RPMI7951 (cell line): ENCODE data around the gene ZNF134. TPM values are rescaled to one million over a fixed set of nuclear protein-coding genes. Genes with fewer than 3 reads are reported as not detected.

Experiments
- DNase-seq: peaks from one replicate; pipeline ENCODE4 v3.0.0-alpha.2; 2012; ENCODE audit warnings: low read depth
- total RNA-seq: library from RNA; depleted of rRNA; stranded (reverse); fragments of >200 nt; shearing (Covaris generic); gene quantifications from 2 replicates; pipeline ENCODE4 v1.2.3, GENCODE V29; 2014; rRNA removed

The ZNF134 gene
- total RNA-seq: 14.2 and 21.3 TPM in 2 replicates

DNA sequence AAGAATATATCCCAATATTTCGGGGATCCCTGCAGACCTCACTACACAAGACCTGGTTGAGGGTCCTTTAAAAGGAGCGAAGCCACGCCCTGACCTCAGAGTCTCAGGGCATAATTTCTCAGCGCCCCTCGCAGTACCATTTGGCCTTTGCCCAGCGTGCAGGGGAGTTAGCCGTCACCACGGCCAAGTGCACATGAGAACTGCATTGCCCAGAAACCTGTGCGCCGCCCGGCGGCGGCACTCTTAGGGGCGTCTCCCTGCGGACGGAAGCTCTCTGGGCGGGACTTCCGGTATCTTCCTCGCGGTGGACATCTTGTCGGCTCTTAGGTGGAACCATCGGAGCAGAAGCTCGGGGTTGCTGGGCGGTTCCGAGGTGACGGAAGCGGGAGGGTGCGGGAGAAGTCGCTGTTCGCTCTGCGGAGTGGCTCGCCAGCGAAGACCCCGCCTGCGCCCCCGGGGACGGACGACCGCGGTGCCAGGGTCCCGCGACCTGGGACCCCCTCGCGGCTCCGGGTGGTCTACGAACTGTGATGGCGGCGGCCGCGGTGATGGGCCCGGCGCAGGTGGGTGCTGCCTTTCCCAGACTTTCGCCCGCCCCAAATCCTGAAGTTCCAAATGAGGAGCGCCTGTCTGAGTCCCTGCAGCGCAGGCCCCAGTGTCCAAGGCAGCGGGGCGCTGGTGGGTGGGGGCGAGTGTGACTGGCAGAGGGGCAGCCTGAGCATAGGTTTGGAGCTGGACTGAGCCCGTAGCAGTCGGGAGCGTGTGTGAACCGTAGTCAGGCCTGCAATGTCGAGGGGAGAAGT lies at the start of gene ZNF134:
ZNF134 (plus strand) TSS at position 302 of the 803 bp plus-strand sequence. CDS start 5,227 bp downstream, outside the sequence.
- peak; percentile 94 for DNase-seq

DNA sequence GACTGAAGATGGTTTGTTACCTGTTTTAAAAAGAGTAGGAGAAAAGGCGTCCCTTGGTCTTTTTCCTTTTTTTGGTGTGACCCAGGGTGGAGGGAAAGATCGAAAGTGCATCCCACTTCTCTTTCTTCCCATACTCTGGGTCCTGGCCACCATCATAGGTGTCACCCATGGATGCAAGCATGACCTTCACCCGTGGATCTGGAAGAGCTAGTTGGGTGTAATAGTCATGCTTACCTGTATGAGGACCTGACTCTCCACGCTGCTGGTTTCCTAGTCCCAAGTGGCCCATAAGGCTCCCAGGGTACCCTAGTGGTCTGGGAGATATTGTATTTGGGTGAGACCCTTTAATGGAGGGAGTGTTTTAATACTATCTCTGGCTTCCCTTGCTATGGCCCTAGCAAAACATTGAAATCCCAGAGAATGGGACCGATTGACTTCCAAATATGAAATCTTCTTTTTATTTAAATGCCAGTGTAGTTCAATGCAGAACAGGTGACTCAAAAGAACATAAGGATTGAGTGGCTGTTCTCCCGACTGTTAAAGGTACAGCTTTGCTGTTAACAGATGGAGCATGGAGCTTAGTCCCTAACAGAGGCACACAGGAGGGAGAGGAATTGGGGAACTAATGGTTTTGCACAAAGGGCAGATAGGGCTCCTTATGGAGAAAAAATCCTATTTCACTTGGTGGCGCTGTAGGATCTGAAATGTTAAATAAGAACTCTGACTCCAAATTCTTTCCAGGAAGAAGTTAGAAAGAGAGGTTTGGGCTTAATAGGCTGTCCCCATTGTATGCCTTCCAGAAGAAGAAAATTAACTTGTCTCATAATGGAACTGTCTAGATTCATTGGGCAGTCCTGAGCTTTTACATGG lies 47.4 kb upstream of the ZNF134 start:
- no peak for DNase-seq

DNA sequence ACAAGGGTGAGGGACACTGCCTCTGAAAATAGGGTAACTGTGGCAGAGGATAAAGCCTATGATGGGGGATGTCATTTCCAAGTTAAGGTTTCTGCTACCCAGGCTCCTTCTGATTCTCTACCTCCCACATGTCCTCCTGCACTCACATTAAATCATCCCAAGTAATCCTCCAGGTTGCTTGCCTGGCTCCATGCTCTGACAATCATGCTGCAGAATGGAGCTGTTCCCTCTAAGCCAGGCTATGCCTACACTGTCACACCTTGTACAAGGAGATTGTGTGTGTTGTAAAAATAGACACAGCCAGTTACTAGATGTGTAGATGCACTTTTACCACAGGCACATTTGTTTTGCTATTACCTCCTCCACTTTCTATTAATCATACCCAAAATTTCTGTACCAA lies 43.3 kb upstream of the ZNF134 start:
- DNase-seq: no peak

DNA sequence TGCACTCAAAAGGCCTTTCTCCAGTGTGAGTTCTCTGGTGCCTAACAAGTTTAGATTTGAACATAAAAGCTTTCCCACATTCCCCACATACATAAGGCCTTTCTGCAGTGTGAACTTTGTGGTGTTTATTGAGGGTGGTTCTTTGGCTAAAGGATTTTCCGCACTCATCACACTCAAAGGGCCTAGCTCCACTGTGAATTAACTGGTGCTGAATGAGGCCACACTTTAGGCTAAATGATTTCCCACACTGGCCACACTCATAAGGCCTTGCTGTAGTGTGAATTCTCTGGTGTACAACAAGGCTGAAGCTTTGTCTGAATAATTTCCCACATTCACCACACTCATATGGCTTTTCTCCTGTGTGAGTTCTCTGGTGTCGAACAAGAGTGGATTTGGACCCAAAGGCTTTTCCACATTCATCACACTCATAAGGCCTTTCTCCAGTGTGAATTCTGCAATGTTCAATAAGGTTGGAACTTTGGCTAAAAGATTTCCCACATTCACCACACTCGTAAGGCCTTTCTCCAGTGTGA lies 41.6 kb upstream of the ZNF134 start:
- no peak for DNase-seq

DNA sequence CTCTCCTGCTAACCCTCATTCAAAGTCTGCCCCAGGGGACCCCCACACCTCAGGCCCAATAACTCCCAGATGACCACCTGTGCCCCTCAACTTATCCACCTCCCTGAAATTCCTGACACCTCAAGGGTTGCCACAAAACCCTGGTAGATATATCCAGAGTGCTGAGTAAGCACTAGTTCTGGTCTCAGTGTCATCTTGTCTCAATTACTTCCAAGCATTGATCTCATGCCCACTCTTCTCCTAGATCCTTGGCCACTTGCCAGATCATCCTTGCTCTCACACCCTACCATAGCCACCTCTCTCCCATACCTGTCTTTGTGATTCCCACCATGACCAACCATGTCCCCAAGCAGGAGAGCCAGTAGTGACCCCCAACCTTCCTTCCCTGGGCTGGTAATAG lies 37.4 kb upstream of the ZNF134 start:
- DNase-seq: no peak

DNA sequence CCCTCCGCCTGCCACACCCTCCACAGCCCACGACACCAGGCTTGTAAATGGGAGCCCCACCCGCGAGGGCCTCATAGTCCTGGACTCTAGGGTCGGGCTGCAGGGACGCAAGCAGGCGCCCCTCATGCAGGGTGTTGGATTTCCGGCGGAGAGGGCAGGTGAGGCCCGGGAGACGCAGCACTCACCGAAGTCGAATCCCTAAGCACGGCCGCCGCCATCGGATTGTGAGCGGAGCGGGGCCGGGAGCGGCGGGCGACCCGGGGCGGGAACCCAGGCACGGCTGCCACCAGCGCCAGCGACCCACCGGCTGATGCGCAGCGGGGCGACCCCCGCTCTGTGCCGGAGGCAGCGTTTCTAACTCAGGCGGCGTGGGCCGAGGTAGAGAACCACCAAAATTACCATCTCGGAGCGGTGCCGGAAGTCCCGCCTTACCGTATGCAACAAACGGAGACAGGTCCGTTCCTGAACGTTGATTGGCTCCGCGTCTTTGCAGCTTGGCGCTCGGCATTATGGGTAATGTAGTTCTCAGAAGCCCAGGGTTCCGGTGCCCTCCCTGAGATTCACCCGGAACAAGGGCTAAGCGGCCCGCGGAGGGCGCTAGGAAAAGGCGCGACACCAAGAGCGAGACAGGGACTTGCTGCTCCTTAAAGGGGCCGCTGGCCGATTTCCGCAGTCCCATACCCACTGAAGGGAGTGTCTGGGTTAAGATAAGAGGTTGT lies 35.4 kb upstream of the ZNF134 start, which contains the start of gene ZNF416:
ZNF416 (minus strand) TSS at position 425 of the 719 bp plus-strand sequence; CDS start at position 218, 207 bp downstream.
- peak; percentile 99 for DNase-seq

DNA sequence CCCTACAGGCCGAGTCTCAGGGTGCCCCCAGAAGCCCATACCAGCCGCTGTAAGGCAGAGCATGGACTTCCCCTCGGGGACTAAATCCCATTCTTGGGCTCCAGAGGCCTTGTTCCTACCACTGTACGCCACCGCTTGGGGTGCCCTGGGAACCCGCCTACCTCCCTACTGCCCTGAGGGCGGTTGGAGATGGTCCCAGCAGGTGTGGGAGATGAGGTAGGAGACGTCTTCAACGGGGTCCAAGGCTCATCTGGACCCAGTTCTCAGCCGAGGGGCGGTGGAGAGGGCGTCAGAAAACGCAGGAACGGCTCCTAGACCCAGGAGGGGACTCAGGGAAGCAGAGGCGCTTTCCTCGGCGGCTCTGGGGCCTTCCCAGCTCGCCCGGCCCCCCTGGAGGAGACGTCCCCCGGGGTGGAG lies 30.9 kb upstream of the ZNF134 start:
- no peak for DNase-seq

DNA sequence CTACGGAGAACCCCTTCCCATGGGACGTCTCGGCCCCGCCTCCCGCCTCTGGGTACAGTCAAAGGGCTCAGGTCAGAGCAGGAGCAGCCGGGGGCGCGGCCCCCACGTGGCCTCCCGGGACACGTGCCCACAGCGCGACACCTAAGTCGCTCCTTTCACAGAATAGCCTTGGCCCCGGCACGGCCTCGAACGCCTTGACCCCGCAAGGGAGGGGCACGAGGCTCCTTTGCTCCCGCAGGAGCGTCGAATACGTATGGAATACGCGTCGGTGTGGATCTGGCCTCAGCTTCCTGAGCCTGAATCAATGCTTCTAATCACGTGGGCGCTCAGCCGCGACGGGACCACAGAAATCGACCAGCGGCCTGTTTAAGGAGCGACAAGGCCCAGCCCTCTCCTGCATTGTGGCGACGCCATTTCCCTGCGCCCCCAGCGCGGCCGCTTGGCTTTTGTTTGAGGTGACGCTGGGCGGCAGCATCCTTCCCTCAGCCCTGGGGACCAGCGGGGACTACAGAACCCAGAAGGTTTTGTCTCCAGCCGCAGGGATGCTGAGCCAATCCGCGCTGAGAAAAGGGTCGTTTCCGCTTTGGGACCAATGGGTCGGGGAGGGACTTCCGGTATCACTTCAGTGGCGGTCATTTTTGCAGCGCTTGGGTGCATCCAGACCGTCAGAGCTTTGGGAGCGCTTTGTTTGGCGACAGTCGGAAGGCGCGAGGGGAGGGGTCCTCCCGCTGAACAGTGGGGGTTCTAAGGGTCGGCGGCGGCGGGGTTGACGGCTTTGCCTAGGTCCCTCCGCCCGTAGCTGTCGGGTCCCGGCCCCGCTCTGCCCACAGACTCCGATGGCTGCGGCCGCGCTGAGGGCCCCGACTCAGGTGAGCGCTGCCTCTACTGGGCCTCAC lies 30.3 kb upstream of the ZNF134 start, which contains the start of gene ZIK1:
ZIK1 (plus strand) TSS at position 625 of the 896 bp plus-strand sequence; CDS start at position 837, 212 bp downstream.
- peak; percentile 95 for DNase-seq

DNA sequence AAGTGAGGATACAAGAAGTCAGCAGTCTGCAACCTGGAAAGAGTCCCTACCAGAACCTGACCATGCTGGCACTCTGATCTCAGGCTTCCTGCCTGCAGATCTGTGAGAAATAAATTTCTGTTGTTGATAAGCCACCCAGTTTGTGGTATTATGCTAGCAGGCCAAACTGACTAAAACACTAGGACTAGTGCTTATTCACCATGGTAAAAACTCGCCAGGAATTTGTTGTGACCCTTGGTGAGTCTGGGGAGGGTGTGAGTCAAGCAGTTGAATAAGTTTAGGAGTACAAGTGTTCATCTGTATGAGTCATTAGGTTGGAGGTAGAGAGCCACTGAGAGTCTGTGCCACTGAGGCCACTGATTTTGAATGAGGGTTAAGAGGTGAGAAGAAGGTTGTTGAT lies 26.5 kb upstream of the ZNF134 start:
- peak; percentile 28 for DNase-seq

DNA sequence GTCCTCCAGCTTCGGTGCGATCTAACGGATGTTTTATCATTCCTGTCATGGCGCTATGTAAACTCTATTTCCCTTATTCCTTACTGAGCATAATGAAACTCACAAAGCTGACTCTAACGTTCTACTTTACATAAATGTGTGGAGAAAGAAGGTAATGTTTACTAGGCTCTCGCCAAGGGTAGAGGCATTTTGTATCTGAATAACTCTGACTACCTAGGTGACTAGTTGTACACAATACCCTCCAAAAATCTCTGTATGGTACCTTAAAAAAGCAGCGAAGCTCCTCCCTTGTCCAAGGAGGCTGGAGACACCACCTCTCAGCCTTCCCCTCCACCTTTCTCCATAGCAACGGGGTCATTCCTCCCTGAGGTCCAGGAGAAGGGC lies 14.7 kb upstream of the ZNF134 start:
- no peak for DNase-seq

DNA sequence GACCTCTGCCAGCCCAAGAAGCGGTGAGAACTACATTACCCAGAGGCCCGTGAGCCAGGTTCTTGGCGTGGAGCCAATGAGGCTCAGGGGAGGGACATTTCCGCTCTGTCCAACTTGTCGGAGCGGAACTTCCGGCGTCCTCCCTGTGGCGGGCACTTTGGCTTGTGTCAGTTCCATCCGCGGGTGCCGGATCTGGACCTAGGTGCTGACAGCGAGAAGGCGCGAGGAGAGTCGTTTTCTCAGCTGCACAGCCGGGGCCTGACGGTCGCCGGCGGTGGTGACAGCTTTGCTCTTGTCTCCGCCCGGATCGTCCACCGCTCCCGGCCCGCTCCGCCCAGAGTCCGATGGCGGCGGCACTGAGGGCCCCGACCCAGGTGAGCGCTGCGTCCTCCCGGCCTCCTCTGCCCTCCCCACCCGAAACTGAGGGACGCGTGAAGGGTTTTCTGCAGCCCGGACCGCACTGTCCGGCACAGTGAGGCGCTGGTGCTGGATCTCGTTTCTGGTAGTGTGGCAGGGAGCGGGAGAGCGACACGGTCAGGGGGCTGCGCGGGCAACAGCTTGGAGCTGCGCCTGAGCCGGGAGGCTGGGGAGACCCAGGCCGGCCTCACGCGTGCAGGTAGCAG lies 14.2 kb upstream of the ZNF134 start, which contains the start of gene ZNF530:
ZNF530 (plus strand) TSS at position 125 of the 623 bp plus-strand sequence. CDS start 4,461 bp downstream, outside the sequence.
- peak; percentile 96 for DNase-seq

DNA sequence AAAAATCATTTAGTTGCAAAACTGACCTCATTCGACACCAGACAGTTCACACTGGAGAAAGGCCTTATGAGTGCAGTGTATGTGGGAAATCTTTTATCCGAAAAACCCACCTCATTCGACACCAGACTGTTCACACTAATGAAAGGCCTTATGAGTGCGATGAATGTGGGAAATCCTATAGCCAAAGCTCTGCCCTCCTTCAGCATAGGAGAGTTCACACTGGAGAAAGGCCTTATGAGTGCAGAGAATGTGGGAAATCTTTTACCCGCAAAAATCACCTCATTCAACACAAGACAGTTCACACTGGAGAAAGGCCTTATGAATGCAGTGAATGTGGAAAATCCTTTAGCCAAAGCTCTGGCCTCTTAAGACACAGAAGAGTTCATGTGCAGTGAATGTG lies 7.1 kb upstream of the ZNF134 start:
- DNase-seq: no peak

DNA sequence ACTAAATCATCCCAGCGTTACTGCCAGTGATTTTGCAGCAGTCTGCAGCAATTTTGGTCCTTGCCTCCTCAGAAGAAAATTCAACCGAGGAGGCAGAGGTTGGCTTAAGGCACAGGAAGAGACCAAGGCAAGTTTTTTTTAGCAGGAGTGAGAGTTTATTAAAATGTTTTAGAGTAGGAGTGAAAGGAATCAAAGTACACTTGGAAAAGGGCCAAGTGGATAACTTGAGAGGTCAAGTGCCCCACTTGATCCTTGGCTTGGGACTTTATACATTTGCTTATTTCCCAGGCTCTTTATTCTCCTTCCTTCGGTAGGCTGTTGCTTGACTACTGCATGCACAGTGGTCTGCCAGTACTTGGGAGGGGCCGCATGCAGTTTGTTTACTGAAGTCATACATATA lies 2.9 kb upstream of the ZNF134 start:
- no peak for DNase-seq

DNA sequence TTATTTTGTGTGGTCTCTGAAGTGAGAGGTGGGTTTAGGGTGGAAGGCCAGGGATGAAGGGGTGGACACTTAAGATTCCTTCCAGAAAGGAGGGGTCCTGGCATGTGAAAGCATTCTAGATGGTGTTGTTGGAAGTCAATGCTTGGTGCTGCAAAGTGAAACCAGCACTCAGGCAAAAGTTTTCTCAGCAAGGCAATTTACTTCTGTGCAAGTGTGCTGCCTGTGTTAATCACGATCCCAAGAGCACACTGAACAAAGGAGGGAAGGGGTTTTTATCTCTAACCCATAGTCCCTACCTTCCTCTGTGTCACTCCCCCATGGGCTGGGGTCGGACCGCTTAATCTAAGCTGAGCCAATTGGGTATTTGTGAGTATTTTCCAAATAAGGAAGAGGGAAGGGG lies 1.3 kb downstream of the ZNF134 start:
- DNase-seq: peak; percentile 21

DNA sequence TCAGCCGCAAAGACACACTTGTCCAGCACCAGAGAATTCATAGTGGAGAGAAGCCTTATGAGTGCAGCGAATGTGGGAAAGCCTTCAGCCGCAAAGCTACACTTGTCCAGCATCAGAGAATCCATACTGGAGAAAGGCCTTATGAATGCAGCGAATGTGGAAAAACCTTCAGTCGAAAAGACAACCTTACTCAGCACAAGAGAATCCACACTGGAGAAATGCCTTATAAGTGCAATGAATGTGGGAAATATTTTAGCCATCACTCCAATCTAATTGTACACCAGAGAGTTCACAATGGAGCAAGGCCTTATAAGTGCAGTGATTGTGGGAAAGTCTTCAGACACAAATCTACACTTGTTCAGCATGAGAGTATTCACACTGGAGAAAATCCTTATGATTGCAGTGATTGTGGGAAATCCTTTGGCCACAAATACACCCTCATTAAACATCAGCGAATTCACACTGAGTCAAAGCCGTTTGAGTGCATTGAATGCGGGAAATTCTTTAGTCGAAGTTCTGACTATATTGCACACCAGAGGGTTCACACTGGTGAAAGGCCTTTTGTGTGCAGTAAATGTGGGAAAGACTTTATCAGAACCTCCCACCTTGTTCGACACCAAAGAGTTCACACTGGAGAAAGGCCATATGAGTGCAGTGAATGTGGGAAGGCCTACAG lies 6.8 kb downstream of the ZNF134 start:
- peak; percentile 26 for DNase-seq

DNA sequence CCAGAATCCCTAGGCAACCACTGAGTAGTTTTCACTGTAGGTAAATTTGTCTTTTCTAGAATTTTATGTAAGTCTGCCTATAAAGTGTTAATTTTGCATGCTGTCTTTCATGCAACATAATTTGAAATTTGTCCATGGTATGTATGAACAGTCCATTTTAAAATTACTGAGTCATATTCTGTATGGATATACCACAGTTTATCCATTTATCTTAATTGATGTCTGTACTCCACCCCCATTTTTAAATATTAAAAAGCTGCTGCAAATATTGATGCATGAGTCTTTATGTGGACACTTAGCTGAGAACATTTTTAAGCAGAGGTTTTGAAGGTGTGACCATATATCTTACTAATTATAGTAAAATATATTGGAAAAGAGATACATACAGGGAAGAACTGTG lies 9.0 kb downstream of the ZNF134 start:
- no peak for DNase-seq

DNA sequence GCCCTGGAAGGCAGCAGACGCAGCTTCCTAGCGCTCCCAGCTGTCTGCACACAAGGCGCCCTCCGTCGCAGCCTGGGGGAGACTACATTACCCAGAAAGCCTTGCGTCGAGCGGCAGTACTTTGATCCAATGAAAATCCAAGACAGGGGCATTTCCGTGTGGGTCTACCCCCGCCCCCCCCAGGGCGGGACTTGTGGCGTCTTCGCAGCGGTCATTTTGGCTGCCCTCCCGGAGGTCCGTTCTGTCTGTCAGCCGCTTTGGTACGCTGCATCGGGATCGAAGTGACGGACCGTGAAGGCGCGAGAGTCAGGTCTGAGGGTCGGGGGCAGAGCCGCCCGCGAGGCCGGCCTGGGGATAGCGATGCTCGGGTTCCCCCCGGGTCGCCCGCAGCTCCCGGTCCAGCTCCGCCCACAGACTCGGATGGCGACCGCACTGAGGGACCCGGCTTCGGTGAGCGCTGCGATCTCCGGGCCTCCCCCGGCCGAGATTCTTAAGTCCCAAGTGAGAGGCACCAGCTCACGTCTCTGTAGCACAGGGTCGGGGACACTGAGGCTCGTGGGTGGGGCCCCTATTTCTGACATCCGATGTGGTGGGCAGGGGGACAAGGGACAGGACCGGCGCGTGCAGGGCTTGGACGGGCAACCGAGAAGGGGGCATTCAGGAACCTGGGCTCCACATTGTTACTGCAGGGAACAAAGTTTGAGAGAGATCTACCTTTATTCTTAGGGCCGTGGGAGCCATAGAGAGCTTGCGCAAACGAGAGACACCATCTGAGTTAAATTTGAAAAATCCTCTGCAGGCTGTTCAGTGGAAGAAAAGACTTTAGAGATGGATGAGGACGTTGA lies 19.2 kb downstream of the ZNF134 start, which contains the start of gene ZNF211:
ZNF211 (plus strand) TSS at position 182 of the 845 bp plus-strand sequence; CDS start at position 361, 179 bp downstream.
- peak; percentile 97 for DNase-seq

DNA sequence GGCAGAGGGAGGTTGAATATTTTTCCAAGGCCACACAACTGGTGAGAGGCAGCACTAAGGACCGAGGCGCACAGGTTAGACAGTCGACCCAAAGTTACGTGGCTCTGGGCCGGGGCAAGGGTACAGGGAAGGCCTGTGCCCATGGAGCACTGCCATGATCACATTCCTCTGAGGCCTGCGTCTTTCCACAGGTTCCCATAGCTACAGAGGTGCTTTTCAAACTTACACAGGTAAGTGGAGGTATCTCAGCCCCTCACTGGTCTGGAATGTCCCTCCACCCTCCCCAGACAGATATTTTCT lies 19.7 kb downstream of the ZNF134 start:
- no peak for DNase-seq
